HG02678 (cell line): Measurements from ENCODE around the gene MKI67.

Experiments used
- ATAC-seq: cut with Tn5 transposase; IDR thresholded peaks from one replicate; pipeline ENCODE4 v1.9.1; 2021; ENCODE audit warnings: mild to moderate bottlenecking, moderate library complexity; ENCODE audit not compliant: unreplicated experiment

The MKI67 gene

DNA sequence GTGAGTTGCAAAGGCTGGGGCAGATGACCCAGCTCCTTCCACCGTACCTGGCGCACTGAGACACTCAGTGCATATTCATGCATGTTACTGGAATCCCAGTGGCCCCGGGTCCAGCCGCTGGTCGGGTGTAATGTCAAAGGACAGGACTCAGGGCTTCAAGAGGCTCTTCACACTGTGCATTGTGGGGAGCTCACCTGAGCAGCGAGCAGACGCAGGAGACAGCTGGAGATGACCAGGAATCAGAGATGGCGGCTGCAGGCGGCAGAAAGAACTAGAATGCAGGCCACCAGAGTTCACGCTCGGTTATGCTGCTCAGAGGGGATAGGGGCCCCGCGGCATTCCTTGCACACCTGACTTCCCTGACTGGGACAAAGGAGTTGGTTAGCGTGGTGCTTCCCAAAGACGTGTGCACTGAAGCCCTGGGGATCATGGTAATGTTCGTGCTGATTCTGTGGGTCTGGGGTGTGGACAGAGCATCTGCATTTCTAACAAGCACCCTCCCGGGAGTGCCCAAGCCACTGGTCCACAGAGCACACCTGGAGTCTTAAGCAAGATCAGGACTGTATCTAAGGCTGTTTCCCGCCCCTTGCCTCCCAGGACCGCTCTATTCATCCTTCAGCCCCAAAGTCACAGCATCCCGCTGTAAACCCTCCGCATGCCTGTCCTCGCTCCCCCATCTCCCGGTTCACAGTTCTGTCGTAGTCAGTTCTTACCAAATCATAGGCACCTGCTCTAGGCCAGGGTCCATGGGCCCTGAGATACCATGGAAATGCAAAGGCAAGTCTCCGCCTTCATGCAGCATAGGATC, 71.0 kb downstream of the MKI67 start:
- no peak for ATAC-seq

DNA sequence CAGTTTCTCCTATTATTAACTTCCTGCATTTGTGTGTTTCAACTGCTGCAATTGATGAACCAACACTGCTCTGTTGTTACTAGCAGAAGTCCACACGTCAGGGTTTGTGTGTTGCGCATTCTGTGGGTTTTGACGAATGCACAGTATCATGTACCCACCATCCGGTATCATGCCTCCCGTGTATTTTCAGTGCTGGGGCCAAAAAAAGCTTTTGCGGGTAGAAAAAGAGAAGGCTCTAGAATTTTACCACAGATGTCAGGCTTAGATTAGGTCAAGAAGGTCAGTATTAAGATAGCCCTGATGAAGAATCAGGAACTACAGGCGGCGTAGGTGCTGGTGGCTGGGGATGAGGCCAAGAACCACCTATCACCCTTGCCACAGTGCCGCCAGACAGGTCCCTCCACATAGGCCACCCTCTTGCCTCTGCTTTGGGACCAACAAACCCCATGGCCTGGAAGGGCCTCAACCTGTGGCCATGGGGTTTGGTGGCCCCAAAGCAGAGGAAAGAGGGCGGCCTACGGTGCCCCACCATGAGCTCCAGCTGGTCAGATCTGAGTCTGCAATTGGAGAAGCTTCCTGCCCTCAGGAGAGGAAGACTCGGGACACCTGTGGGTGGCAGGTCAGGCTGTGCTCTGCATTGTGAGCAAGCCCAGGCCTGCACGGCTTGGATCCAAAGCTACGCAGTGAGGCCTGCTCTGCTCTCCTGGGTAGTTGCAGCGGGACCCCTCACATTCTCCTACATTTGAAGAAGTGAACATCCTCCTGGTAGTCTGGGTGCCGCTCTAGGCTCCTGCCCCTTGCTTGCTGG, 71.9 kb downstream of the MKI67 start:
- ATAC-seq: no peak

DNA sequence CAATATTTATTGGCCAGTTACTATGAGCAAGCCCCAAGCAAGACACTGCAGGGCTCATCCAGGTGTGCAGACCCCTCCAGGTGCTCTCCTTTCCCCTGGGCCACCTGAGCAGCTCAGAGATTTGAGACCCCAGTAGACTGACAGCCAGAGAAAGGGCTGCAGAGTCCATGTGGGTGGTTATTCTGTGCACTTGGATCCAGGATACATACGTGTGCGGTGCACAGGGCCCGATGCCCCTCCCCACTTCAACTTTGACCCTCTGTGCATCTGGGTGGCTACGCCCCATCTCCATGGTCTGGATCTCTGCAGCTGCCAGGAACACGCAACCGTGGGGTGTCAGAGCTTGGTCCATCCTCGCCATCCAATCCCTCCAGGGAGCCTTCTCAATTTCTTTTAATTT, 72.9 kb downstream of the MKI67 start:
- no peak for ATAC-seq

DNA sequence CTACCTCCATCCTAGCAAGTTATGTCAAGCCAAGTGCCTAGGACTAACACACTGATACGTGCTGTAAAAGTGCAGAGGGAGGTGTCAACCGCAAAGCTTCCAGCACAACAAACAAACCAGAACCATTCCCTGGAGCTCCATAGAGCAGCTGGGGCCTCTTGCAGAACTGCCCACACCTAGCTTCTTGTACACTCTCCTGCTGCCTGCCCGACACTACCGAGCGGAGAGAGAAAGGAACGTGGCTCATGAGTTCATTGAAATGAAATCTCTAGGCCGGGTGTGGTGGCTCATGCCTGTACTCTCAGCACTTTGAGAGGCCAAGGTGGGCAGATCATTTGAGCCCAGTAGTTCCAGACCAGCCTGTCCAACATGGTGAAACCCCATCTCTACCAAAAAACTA, 73.5 kb downstream of the MKI67 start:
- ATAC-seq: no peak

DNA sequence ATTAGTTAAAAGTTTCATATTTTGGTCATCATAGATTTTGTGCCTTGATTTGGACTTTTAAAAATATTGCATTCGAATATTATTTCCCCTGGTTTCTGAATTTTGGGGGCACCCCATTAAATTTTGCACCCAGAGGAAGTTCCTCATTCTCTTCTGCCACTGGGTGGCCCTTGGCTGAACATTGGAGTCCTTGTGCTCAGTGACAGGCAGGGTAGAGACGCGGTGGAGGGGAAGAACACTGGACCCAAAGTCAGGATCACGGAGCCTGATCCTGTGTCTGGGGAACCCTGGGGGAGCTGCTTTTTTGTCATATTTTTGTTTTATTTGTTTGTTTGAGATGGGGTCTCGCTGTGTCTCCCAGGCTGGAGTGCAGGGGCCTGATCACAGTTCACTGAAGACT, 74.7 kb downstream of the MKI67 start:
- no peak for ATAC-seq

DNA sequence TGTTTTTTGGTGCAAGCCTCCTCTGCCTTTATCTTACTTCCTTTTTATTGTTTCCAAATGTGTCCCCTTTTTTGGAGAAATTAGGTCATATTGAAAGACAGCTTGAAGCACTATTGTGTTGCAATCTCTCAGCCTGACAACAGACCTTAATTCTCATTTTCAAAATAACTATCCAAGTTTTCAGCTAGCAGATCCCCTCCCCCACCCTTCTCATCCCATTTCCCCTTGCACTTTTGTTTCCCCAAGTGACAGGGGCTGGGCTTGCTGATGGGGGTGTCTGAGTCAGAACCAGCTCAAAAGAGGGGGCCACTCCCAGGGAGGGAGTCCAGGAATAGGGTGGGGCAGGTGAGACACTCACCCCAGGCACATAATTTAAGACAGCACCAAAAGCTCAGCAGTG, 75.3 kb downstream of the MKI67 start:
- ATAC-seq: no peak

DNA sequence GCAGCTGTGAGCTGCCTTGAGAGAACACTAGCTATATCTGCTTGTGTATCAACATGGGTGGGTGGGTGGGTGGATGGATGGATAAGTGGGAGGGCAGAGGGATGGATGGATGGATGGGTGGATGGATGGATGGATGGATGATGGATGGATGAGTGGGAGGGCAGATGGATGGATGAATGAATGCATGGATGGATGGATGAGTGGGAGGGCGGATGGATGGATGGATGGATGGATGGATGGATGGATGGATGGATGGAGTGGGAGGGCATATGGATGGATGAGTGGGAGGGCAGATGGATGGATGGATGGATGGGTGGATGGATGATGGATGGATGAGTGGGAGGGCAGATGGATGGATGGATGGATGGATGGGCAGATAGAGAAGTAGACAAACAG, 76.1 kb downstream of the MKI67 start:
- ATAC-seq: no peak

DNA sequence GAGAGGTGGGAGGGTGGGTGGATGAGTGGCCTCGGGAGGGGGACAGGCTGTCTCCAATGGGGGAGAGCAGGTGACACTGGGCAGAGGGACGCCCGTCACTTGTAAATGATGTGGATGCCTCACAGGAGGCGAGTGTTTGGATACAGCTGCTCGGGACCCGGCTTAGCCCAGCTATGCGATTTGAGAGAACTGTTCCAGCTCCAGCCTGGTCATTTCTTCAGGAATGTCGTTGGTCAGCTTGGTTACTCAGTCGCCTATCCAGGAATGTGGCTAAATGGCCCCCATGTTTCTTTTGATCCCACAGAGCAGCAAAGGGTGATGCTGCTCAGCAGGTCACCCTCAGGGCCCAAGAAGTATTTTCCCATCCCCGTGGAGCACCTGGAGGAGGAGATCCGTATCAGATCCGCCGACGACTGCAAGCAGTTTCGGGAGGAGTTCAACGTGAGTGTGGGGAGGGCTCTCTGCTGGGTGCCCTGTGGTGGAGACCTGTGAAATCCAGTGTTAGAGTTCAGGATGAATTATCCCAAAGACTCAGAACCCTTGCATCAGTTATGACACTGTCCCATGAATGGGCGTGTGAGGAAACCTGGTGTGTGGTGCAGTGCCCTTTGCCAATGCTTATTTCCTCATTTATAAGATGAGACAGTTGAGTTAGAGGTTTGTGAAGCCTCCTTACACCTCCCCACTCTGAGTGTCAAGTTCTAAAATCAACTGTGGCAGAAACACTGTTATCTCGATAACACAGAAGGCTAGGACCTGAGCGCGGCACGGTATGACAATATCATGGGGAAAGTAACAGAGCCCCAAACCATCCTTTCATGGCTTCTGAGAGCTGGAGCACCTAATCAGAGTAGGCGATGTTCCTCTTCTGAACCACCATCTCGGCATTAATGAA, 76.8 kb downstream of the MKI67 start:
- no peak for ATAC-seq

DNA sequence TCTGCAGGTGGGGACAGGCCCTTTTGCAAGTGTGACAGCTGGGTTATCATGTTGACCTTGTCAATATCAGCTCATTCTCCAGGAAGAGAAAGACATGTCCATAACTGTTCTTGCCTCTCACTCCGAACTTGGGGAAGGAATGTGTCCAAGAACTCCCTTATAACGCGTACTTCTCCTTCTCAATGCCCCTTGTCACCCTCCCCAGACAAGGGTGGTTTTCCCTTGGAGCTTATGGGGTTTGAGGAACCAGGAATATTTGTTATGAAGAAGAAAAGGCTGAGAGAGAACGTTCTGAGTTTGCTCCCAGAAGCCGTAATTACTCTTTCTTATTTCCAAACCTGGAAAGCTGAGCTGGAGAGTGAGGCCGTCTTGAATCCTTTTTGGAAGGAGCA, 77.4 kb downstream of the MKI67 start:
- ATAC-seq: no peak

DNA sequence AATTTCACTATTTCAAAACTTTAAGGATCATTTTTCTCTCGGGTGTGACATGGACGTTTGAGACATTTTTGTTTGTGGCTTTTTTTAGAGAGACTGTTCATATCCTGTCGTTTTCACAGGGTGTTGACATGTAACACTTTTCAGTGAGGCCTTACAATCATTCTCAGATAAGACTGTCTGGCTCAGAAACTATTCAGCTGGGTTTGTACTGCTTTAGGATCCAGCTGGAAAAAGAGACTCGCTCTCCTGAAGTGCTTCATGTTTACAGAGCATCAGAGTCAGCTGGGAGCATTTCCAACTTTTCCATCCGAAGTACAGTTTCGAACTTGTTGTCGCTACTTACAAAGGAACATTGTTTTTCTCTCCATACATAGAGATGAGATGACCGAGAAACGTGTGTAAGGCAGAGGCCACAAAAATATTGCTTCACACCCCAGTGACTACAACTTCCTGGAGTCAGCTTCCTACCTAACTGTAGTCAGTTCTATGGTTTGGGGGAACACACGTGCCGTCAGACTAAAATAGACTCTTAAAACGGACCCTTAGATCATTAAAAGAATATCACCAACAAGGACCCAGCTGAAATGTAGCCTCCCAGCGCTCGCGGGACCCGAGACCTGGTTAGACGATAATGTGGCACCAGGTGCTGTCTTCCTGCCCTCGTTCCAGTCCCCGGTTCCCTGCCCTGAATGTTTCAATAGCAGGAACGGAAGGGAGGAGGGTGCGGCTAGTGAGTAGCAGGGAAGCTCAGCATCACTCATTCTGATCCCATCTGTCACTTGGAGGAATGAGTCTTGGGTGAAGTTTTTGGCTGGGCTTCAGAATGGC, 78.0 kb downstream of the MKI67 start:
- ATAC-seq: peak; percentile 23

DNA sequence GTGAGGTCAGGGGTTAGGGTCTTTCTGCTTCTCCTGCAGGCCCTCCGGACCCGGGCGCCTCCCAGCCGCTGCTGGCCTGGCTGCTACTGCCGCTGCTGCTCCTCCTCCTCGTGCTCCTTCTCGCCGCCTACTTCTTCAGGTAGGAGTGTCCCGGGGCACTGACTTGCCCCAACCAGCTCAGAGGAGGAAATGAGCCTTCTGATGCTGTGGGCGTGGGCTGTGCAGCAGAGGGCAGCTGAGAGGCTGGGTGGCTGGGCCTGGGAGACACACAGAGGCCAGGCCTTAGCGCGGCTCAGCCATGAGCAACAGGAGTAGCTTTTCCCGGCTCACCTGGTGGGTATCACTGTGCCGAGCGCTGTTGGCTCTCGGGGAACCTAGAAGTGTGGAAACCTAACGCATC, 78.9 kb downstream of the MKI67 start:
- ATAC-seq: peak; percentile 99

DNA sequence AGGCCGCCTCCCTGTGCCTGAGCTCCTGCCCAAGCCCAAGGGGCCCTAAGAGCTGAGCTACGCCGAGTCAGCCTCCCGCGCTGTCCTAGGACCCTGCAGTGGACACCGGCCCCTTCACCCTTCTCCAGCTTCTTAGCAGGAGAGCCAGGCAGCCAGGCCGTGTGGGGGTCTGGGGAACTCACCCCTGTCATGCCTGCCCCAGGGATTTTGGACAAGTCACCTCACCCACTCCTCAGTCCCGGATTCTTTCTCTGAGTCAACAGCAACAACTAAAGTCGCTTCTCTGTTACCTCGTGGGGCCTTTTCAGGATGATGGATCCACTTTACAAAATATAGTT, 79.3 kb downstream of the MKI67 start:
- no peak for ATAC-seq
